NT2/D1 (cell line): ENCODE results near the gene ZNF79.

Experiments used
- DNase-seq: peaks from one replicate; pipeline ENCODE4 v3.0.0-alpha.2; 2011; ENCODE audit warnings: low read depth, low spot score
- H3K27me3 ChIP-seq: 2 replicates; pipeline ENCODE4 v1.6.0; 2011; ENCODE audit warnings: mild to moderate bottlenecking; ENCODE audit not compliant: insufficient read length, insufficient read depth
- H3K36me3 ChIP-seq: 2 replicates; pipeline ENCODE4 v1.6.1; 2011; ENCODE audit warnings: mild to moderate bottlenecking, low read length, mixed read lengths; ENCODE audit not compliant: insufficient read depth, insufficient read length
- H3K4me1 ChIP-seq: 2 replicates; pipeline ENCODE4 v1.5.1; 2011; ENCODE audit not compliant: insufficient read depth, insufficient read length
- H3K4me3 ChIP-seq: 2 replicates; pipeline ENCODE4 v1.5.1; 2011; ENCODE audit warnings: low read depth; ENCODE audit not compliant: insufficient read length
- H3K9ac ChIP-seq: 2 replicates; pipeline ENCODE4 v1.6.0; 2011; ENCODE audit warnings: low read depth; ENCODE audit not compliant: insufficient read length
- H3K9me3 ChIP-seq: 2 replicates; pipeline ENCODE4 v1.5.1; 2011; ENCODE audit warnings: mild to moderate bottlenecking, low read length; ENCODE audit not compliant: insufficient read depth
- SUZ12 ChIP-seq: IDR thresholded peaks from 2 replicates; pipeline ENCODE4 v1.6.1; 2011; ENCODE audit not compliant: insufficient read length, insufficient read depth; ENCODE audit errors: extremely low read depth
- YY1 ChIP-seq: IDR thresholded peaks from 2 replicates; pipeline ENCODE4 v1.6.1; 2011; ENCODE audit not compliant: insufficient read length, insufficient read depth
- ZNF274 ChIP-seq: IDR thresholded peaks from 2 replicates; pipeline ENCODE4 v1.6.1; 2011; ENCODE audit warnings: mild to moderate bottlenecking, low read depth, low read length

The ZNF79 gene

GRCh38 chr9:127398715-127399400 is 25.3 kb upstream of the ZNF79 start:
- peak overlapping the region; percentile 81 for H3K4me3 ChIP-seq
- TF ChIP-seq ZNF274, result no peak
- TF ChIP-seq YY1, result no peak
- TF ChIP-seq SUZ12, result no peak
- H3K4me1 ChIP-seq, result peaks cover 10% of the 10 kb centered on the region
- H3K9me3 ChIP-seq, result no peaks in the 10 kb centered on the region
- peaks cover 54% of the 10 kb centered on the region for H3K36me3 ChIP-seq
- H3K27me3 ChIP-seq, result peaks cover 16% of the 10 kb centered on the region
- DNase-seq, result no peak
- H3K9ac ChIP-seq, result peak overlapping the region; percentile 92

- H3K4me3 ChIP-seq, result no peak overlapping the region
- H3K4me1 ChIP-seq, result peaks cover 8% of the 10 kb centered on the region
- H3K36me3 ChIP-seq, result peaks cover 63% of the 10 kb centered on the region
- peaks cover 14% of the 10 kb centered on the region for H3K27me3 ChIP-seq
- TF ChIP-seq YY1 (no peak), SUZ12 (no peak), ZNF274 (no peak)
- no peaks in the 10 kb centered on the region for H3K9me3 ChIP-seq
- no peak overlapping the region for H3K9ac ChIP-seq
- DNase-seq, result no peak
Observed at GRCh38 chr9:127399736-127400269, 24.4 kb upstream of the ZNF79 start.

- no peak overlapping the region for H3K4me3 ChIP-seq
- peaks cover 91% of the 10 kb centered on the region for H3K36me3 ChIP-seq
- no peak for DNase-seq
- no peaks in the 10 kb centered on the region for H3K9me3 ChIP-seq
- peaks cover 19% of the 10 kb centered on the region for H3K4me1 ChIP-seq
- no peak for TF ChIP-seq ZNF274
- no peak for TF ChIP-seq SUZ12
- no peak for TF ChIP-seq YY1
- no peaks in the 10 kb centered on the region for H3K27me3 ChIP-seq
- no peak overlapping the region for H3K9ac ChIP-seq
Observed at GRCh38 chr9:127402401-127403090, 21.6 kb upstream of the ZNF79 start.

GRCh38 chr9:127403507-127404192 is 20.5 kb upstream of the ZNF79 start:
- Histone ChIP-seq H3K9ac (no peak overlapping the region), H3K27me3 (no peaks in the 10 kb centered on the region), H3K4me3 (no peak overlapping the region), H3K9me3 (no peaks in the 10 kb centered on the region), H3K4me1 (peaks cover 15% of the 10 kb centered on the region), H3K36me3 (peaks cover 93% of the 10 kb centered on the region)
- no peak for DNase-seq
- TF ChIP-seq YY1, result no peak
- TF ChIP-seq SUZ12, result no peak
- TF ChIP-seq ZNF274, result no peak

- Histone ChIP-seq H3K27me3 (no peaks in the 10 kb centered on the region), H3K4me3 (no peak overlapping the region), H3K36me3 (peaks cover 86% of the 10 kb centered on the region), H3K4me1 (peaks cover 12% of the 10 kb centered on the region), H3K9me3 (no peaks in the 10 kb centered on the region), H3K9ac (no peak overlapping the region)
- TF ChIP-seq SUZ12 (no peak), ZNF274 (no peak), YY1 (no peak)
- DNase-seq, result no peak
Observed at GRCh38 chr9:127404631-127405030, 19.6 kb upstream of the ZNF79 start.

- Histone ChIP-seq H3K4me1 (peaks cover 12% of the 10 kb centered on the region), H3K36me3 (peaks cover 77% of the 10 kb centered on the region), H3K9ac (no peak overlapping the region), H3K4me3 (no peak overlapping the region), H3K9me3 (no peaks in the 10 kb centered on the region), H3K27me3 (no peaks in the 10 kb centered on the region)
- TF ChIP-seq ZNF274 (no peak), SUZ12 (no peak), YY1 (no peak)
- DNase-seq, result no peak
Observed at GRCh38 chr9:127405344-127406125, 18.6 kb upstream of the ZNF79 start.
